ENCODE results near the gene ZCCHC24. TPM values are rescaled to one million over a fixed set of nuclear protein-coding genes. Genes with fewer than 3 reads are reported as not detected.

The ZCCHC24 gene
- total RNA-seq, 1 experiment from 2014 or later = 3.8 TPM

- Histone ChIP-seq H2BK20ac (ENCODE audit: low read depth, low read length, poor library complexity, severe bottlenecking) (no peak overlapping the region), H3K9me3 (ENCODE audit: control insufficient read depth, low read depth, low read length) (no peaks in the 10 kb centered on the region), H4K20me1 (ENCODE audit: control insufficient read depth, insufficient read depth, insufficient read length) (no peaks in the 10 kb centered on the region), H2AK5ac (ENCODE audit: insufficient read length, low read length) (no peak overlapping the region), H2BK15ac (ENCODE audit: low read depth, low read length) (no peak overlapping the region), H3K27me3 (ENCODE audit: insufficient read depth, low read length) (no peaks in the 10 kb centered on the region), H3K4me2 (ENCODE audit: insufficient read depth, insufficient read length, low read length) (no peak overlapping the region), H3K27ac (ENCODE audit: insufficient read length, low read depth, low read length) (no peak overlapping the region), H3T11ph (ENCODE audit: low read length) (no peak overlapping the region), H3K4ac (ENCODE audit: low read depth, low read length) (no peak overlapping the region), H3K18ac (ENCODE audit: insufficient read length, low read depth, low read length) (no peak overlapping the region), H4K8ac (replicated peaks; ENCODE audit: insufficient read length, low read depth, low read length) (no peak overlapping the region), H2BK120ac (ENCODE audit: low read depth, low read length, poor library complexity, severe bottlenecking) (no peak overlapping the region), H3K23ac (ENCODE audit: insufficient read length, low read depth, low read length) (no peak overlapping the region), H3K79me2 (ENCODE audit: insufficient read depth, low read length) (no peaks in the 10 kb centered on the region), H3K14ac (ENCODE audit: insufficient read depth, low read length) (no peak overlapping the region; the same call in 1 of the 2 replicates), H3K9ac (ENCODE audit: extremely low read depth, insufficient read length, low read length) (no peak overlapping the region), H2BK5ac (ENCODE audit: insufficient read length, low read length) (no peak overlapping the region), H2BK12ac (ENCODE audit: insufficient read length, low read depth, low read length) (no peak overlapping the region), H3K23me2 (ENCODE audit: insufficient read length, low read depth, low read length, poor library complexity, severe bottlenecking) (peaks cover 5% of the 10 kb centered on the region), H4K5ac (ENCODE audit: insufficient read length, low read depth, low read length) (no peak overlapping the region), H3K79me1 (ENCODE audit: insufficient read depth, low read depth, low read length, poor library complexity, severe bottlenecking) (peaks cover 5% of the 10 kb centered on the region), H4K91ac (ENCODE audit: insufficient read length, low read depth, low read length) (no peak overlapping the region), H2AFZ (ENCODE audit: low read length) (no peak overlapping the region), H3K56ac (ENCODE audit: insufficient read length, low read depth, low read length) (no peak overlapping the region), H3K4me1 (ENCODE audit: insufficient read depth, low read length) (0 out of 2 replicates have a peak, but pooled peaks cover 5% of the 10 kb centered on the region)
- Mint-ChIP-seq H3K27ac (no peak overlapping the region), H3K36me3 (ENCODE audit: insufficient read depth in 1 of 3, low read depth in 3 of 3) (peaks cover 11 to 29% (median 29%) of the 10 kb centered on the region in 3 experiments; a peak in 6 of 7 replicates), H3K4me3 (peak overlapping the region; percentile 62 to 76; a peak in 3 of 5 replicates), H3K27me3 (ENCODE audit: low read depth) (peaks cover 12% of the 10 kb centered on the region), H3K4me1 (peaks cover 8 to 23% of the 10 kb centered on the region in 2 experiments), H3K9me3 (no peaks in the 10 kb centered on the region)
- TF ChIP-seq, protein P1, sequence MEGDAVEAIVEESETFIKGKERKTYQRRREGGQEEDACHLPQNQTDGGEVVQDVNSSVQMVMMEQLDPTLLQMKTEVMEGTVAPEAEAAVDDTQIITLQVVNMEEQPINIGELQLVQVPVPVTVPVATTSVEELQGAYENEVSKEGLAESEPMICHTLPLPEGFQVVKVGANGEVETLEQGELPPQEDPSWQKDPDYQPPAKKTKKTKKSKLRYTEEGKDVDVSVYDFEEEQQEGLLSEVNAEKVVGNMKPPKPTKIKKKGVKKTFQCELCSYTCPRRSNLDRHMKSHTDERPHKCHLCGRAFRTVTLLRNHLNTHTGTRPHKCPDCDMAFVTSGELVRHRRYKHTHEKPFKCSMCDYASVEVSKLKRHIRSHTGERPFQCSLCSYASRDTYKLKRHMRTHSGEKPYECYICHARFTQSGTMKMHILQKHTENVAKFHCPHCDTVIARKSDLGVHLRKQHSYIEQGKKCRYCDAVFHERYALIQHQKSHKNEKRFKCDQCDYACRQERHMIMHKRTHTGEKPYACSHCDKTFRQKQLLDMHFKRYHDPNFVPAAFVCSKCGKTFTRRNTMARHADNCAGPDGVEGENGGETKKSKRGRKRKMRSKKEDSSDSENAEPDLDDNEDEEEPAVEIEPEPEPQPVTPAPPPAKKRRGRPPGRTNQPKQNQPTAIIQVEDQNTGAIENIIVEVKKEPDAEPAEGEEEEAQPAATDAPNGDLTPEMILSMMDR (conservative IDR thresholded peaks at IDR 0.05) = no peak
- peak; percentile 67 for DNase-seq
- no CpG with 5 or more reads among the region's 12 CpGs for WGBS (ENCODE audit: extremely low coverage, insufficient read length, low lambda C conversion rate)
These were observed 98.8 kb downstream of the ZCCHC24 start for GRCh38 chr10:79346388-79347225.
